Esophagus (tissue), 2 donors: ENCODE data around the gene SPINDOC. TPM values are rescaled to one million over a fixed set of nuclear protein-coding genes. Genes with fewer than 3 reads are reported as not detected.
A peak's percentile ranks its signal among the peaks of the same experiment; 100 is the strongest.
"Not testable (repeated sequence)": the region's sequence is repeated elsewhere in the genome, so short reads cannot be mapped to it uniquely, and the experiment has no call there.

Experiments
- H3K27ac ChIP-seq, 2 donors: one replicate each; pipeline ENCODE4 v1.5.1; 2013; ENCODE audit warnings: low read depth in 2 of 2, mild to moderate bottlenecking in 2 of 2, inconsistent platforms in 1 of 2, low read length in 1 of 2, moderate library complexity in 1 of 2
- H3K27me3 ChIP-seq, 2 donors: one replicate each; pipeline ENCODE4 v1.6.1; 2013; ENCODE audit warnings: low read length in 2 of 2, control low read depth in 1 of 2, mild to moderate bottlenecking in 1 of 2; ENCODE audit not compliant: insufficient read depth in 2 of 2, control insufficient read depth in 1 of 2
- H3K36me3 ChIP-seq, 2 donors: one replicate each; pipeline ENCODE4 v1.6.1; 2013; ENCODE audit warnings: low read length in 1 of 2; ENCODE audit not compliant: control insufficient read depth in 2 of 2, insufficient read depth in 2 of 2
- H3K4me1 ChIP-seq, 2 donors: one replicate each; pipeline ENCODE4 v1.6.1; 2013; ENCODE audit warnings: low read length in 1 of 2; ENCODE audit not compliant: control insufficient read depth in 2 of 2, insufficient read depth in 2 of 2
- H3K4me3 ChIP-seq, 2 donors: one replicate each; pipeline ENCODE4 v1.5.1; 2013; ENCODE audit warnings: low read length in 2 of 2, mild to moderate bottlenecking in 2 of 2, low read depth in 1 of 2, moderate library complexity in 1 of 2
- H3K9me3 ChIP-seq, 2 donors: one replicate each; pipeline ENCODE4 v1.6.1; 2013; ENCODE audit warnings: mild to moderate bottlenecking in 2 of 2, low read depth in 1 of 2, low read length in 1 of 2, moderate library complexity in 1 of 2; ENCODE audit not compliant: control insufficient read depth in 2 of 2, insufficient read depth in 1 of 2
- WGBS, 2 donors: extraction: QIAGEN DNeasy Blood & Tissue Kit; methylation state at CpG; one replicate each; pipeline ENCODE4 v1.1.7; 2013; 5-methylcytosine and 5-hydroxymethylcytosine counted together
- polyA plus RNA-seq, 2 donors: library from polyadenylated mRNA; stranded (reverse); fragments of 200-250 nt; gene quantifications; one replicate each; pipeline ENCODE4 v1.2.3, GENCODE V29; 2013
- donor health status: healthy with polysubstance abuse.
- donor health status: Bipolar disorder and iron deficiency.

Gene SPINDOC
- polyA plus RNA-seq, 2 donors, result 5.9 to 10.2 TPM

GRCh38 chr11:63785823-63786222, 27.4 kb upstream of the SPINDOC start:
- H3K36me3 ChIP-seq, result no peaks in the 10 kb centered on the region
- H3K4me1 ChIP-seq, result no peaks in the 10 kb centered on the region
- no peaks in the 10 kb centered on the region for H3K9me3 ChIP-seq
- no peaks in the 10 kb centered on the region for H3K27me3 ChIP-seq
- 81 to 86% methylated on average over 1 of the region's 1 CpG for WGBS, 2 donors
- H3K4me3 ChIP-seq, result no peak overlapping the region
- no peak overlapping the region for H3K27ac ChIP-seq

- 91 to 95% methylated on average over 6 of the region's 6 CpGs for WGBS, 2 donors
- Histone ChIP-seq H3K4me1 (no peaks in the 10 kb centered on the region), H3K9me3 (peaks cover 0 to 3% of the 10 kb centered on the region in 2 donors), H3K27ac (no peak overlapping the region), H3K27me3 (no peaks in the 10 kb centered on the region), H3K4me3 (no peak overlapping the region), H3K36me3 (no peaks in the 10 kb centered on the region)
Observed at GRCh38 chr11:63791495-63792167, 21.6 kb upstream of the SPINDOC start.

GRCh38 chr11:63793161-63793560, 20.1 kb upstream of the SPINDOC start:
- no peaks in the 10 kb centered on the region for H3K4me1 ChIP-seq
- H3K9me3 ChIP-seq, result peaks cover 0 to 3% of the 10 kb centered on the region in 2 donors
- no peaks in the 10 kb centered on the region for H3K27me3 ChIP-seq
- H3K27ac ChIP-seq, result no peak overlapping the region
- H3K4me3 ChIP-seq, result no peak overlapping the region
- H3K36me3 ChIP-seq, result no peaks in the 10 kb centered on the region

- Histone ChIP-seq H3K27me3 (no peaks in the 10 kb centered on the region), H3K4me3 (no peak overlapping the region), H3K36me3 (no peaks in the 10 kb centered on the region), H3K4me1 (no peaks in the 10 kb centered on the region), H3K9me3 (peaks cover 0 to 3% of the 10 kb centered on the region in 2 donors), H3K27ac (no peak overlapping the region)
- WGBS, 2 donors, result 81 to 85% methylated on average over 11 of the region's 11 CpGs
Observed at GRCh38 chr11:63795066-63795465, 18.2 kb upstream of the SPINDOC start.

GRCh38 chr11:63800921-63801320, 12.3 kb upstream of the SPINDOC start:
- WGBS, 2 donors, result 87 to 90% methylated on average over 5 of the region's 5 CpGs
- Histone ChIP-seq H3K27me3 (no peaks in the 10 kb centered on the region), H3K4me3 (no peak overlapping the region), H3K9me3 (no peaks in the 10 kb centered on the region), H3K27ac (no peak overlapping the region), H3K4me1 (peaks cover 0 to 2% of the 10 kb centered on the region in 2 donors), H3K36me3 (no peaks in the 10 kb centered on the region)

- Histone ChIP-seq H3K27ac (peak overlapping the region; percentile 95 to 98), H3K27me3 (no peaks in the 10 kb centered on the region), H3K4me3 (no peak overlapping the region), H3K4me1 (peaks cover 0 to 2% of the 10 kb centered on the region in 2 donors), H3K9me3 (no peaks in the 10 kb centered on the region), H3K36me3 (no peaks in the 10 kb centered on the region)
- 59 to 69% methylated on average over 10 of the region's 10 CpGs for WGBS, 2 donors
Observed at GRCh38 chr11:63802637-63803414, 10.4 kb upstream of the SPINDOC start.

GRCh38 chr11:63804259-63804658, 9.0 kb upstream of the SPINDOC start:
- H3K36me3 ChIP-seq, result no peaks in the 10 kb centered on the region
- H3K4me1 ChIP-seq, result peaks cover 0 to 2% of the 10 kb centered on the region in 2 donors
- no peak overlapping the region for H3K4me3 ChIP-seq
- WGBS, 2 donors, result 43 to 49% methylated on average over 6 of the region's 6 CpGs
- no peaks in the 10 kb centered on the region for H3K9me3 ChIP-seq
- H3K27ac ChIP-seq, result peak overlapping the region; percentile 95 to 98
- H3K27me3 ChIP-seq, result no peaks in the 10 kb centered on the region

- no peak overlapping the region for H3K27ac ChIP-seq
- WGBS, 2 donors, result 75 to 88% methylated on average over 9 of the region's 9 CpGs
Observed at GRCh38 chr11:63805844-63806415, 7.3 kb upstream of the SPINDOC start.

GRCh38 chr11:63810383-63810782, 2.9 kb upstream of the SPINDOC start:
- not testable (repeated sequence) for H3K9me3 ChIP-seq, H3K27me3 ChIP-seq, H3K36me3 ChIP-seq, H3K27ac ChIP-seq, H3K4me1 ChIP-seq, H3K4me3 ChIP-seq
- 89 to 93% methylated on average over 11 of the region's 11 CpGs for WGBS, 2 donors

More at GRCh38 chr11:63805844-63806415, 7.3 kb upstream of the SPINDOC start:
- no peaks in the 10 kb centered on the region for H3K9me3 ChIP-seq
- no peaks in the 10 kb centered on the region for H3K36me3 ChIP-seq
- H3K4me3 ChIP-seq, result no peak overlapping the region
- H3K27me3 ChIP-seq, result no peaks in the 10 kb centered on the region
- H3K4me1 ChIP-seq, result peaks cover 0 to 2% of the 10 kb centered on the region in 2 donors
